Activated naive CD4-positive, alpha-beta T cell treated with anti-CD3 and anti-CD28 coated beads, Interleukin-2, amount 10 ng/mL, durations not matched to agents 7 days and 5 days (primary cell): Measurements from ENCODE around the gene ADRA1B.

Source experiments
- CTCF ChIA-PET: fragments of 350-600 bp; sonication (Branson Sonifier 250); formaldehyde crosslinking; loops from one replicate; lab custom pipeline; 2021; ENCODE audit warnings: antibody characterized with exemption; lab: Charles Lee
- DNase-seq: peaks from one replicate; pipeline ENCODE4 v3.0.0-alpha.2; 2020
- H3K27ac Mint-ChIP-seq: one replicate; pipeline ENCODE4 v1.8.0; 2021; ENCODE audit warnings: mild to moderate bottlenecking, moderate library complexity, mixed read lengths
- H3K27me3 Mint-ChIP-seq: one replicate; pipeline ENCODE4 v1.8.0; 2021; ENCODE audit warnings: mild to moderate bottlenecking, mixed read lengths
- H3K36me3 Mint-ChIP-seq: one replicate; pipeline ENCODE4 v1.8.0; 2021; ENCODE audit warnings: mixed read lengths
- H3K4me1 Mint-ChIP-seq: one replicate; pipeline ENCODE4 v1.8.0; 2021; ENCODE audit warnings: mixed read lengths
- H3K4me3 Mint-ChIP-seq: one replicate; pipeline ENCODE4 v1.8.0; 2021; ENCODE audit warnings: mild to moderate bottlenecking, moderate library complexity, mixed read lengths
- H3K9me3 Mint-ChIP-seq: one replicate; pipeline ENCODE4 v1.8.0; 2021; ENCODE audit warnings: mixed read lengths

The ADRA1B gene

DNA sequence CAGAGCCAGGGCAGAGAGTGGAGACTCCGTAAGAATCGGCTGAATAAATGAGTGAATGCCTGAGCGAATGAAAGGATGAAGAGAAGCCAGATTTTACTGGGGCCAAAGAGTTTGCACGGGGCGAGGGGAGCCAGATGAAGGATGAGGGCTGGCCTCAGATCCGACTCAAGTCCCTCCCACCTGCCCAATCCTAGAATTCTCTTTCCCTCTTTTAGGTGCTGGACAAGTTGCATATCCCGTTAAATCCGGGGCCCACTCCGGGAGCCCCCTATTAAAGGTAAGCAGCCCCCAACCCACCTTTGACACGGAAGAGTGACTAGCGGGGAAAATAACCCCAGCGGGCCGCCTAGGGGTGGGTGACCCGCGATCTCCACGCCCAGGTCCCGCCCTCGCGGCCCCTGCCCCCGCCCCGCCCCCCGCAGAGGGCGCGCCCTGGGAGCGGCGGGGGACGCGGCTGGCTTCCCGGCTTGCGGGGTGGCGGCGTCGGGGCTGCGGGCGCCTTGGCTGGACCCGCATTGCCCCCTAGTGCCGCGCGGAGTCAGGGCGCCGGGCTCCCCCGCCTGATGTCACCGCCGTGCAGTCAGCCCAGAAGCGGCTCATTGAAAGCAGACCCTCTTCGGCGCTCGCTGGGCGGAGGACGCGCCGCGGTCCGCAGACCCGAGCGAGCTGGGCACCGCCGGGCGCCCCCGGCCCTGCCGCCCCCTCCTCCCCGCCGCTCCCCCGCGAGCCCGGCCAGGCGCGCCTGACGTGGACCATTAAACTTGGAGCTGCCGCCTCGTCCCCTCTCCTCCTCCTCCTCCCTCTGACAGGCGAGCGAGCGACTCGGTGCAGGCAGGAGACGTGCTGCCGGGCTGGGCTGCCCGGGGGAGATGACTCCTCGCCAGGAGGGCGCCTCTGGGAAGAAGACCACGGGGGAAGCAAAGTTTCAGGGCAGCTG lies at the start of gene ADRA1B:
Gene ADRA1B, plus strand, starts transcription at position 579 of the 937 bp plus-strand sequence. CDS start 424 bp downstream, outside the sequence.
- Mint-ChIP-seq H3K27ac (no peak within 1 kb of the TSS), H3K36me3 (no peaks in the 10 kb centered on the region), H3K9me3 (no peaks in the 10 kb centered on the region), H3K27me3 (peaks cover 70% of the 10 kb centered on the region), H3K4me3 (peak within 1 kb of the TSS; percentile 32), H3K4me1 (peaks cover 7% of the 10 kb centered on the region)
- DNase-seq: peak; percentile 55
- CTCF ChIA-PET: interaction anchor here (0.7 to 2.1 kb wide), 2 partner anchors 330 to 399 kb away, joined by 3 to 4 read pairs; no protein-coding TSS in a partner anchor

- no peaks in the 10 kb centered on the region for H3K36me3 Mint-ChIP-seq
- H3K27me3 Mint-ChIP-seq: peaks cover 5% of the 10 kb centered on the region
- CTCF ChIA-PET: no interaction called here
- H3K4me3 Mint-ChIP-seq: no peak overlapping the region
- H3K27ac Mint-ChIP-seq: no peak overlapping the region
- no peaks in the 10 kb centered on the region for H3K4me1 Mint-ChIP-seq
- no peak for DNase-seq
- no peaks in the 10 kb centered on the region for H3K9me3 Mint-ChIP-seq
These were observed 42.6 kb upstream of the ADRA1B start for GRCh38 chr5:159873680-159874079.

DNA sequence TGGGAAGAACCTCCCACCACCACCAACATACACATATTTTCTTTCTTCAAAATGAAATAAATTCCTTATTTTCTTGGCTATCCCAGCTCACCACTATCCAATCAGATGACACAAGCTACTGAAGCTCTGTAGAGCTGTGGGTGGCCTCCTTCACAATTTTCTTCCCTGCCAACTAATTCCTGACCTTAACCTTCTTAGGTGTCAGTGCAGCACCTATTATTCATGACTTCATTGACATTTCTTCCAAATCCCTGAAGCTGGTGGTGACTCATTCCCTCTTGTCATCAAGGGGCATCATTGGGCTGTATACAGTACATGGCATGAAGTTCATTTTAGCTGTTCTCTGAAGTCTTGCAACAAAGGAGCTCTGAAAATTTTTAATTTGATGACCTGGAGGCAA lies 42.0 kb upstream of the ADRA1B start:
- Mint-ChIP-seq H3K9me3 (no peaks in the 10 kb centered on the region), H3K4me1 (no peaks in the 10 kb centered on the region), H3K27me3 (peaks cover 11% of the 10 kb centered on the region), H3K4me3 (no peak overlapping the region), H3K27ac (no peak overlapping the region), H3K36me3 (no peaks in the 10 kb centered on the region)
- no peak for DNase-seq
- CTCF ChIA-PET: no interaction called here

DNA sequence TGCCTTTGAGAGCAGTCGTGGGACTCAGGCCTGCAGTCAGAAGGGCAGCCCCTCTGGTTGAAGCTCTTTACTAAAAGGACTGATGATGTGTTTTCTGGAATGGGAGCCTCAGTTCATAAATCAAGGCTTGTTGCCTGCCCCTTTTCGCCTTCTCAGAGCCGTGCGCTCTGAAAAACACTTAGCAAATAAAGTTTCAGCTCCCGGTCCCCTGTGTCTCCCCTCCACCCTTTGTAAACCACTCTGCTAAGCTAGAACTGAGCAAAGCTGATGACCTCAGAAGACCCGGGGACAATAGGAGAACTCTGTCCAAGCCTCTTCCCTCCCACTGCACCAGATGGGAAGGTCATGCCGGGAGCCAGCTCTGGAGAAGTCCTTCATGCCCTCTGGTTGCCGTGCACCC lies 39.3 kb upstream of the ADRA1B start:
- Mint-ChIP-seq H3K4me1 (no peaks in the 10 kb centered on the region), H3K4me3 (no peak overlapping the region), H3K27me3 (peaks cover 13% of the 10 kb centered on the region), H3K9me3 (no peaks in the 10 kb centered on the region), H3K27ac (no peak overlapping the region), H3K36me3 (no peaks in the 10 kb centered on the region)
- no peak for DNase-seq
- CTCF ChIA-PET: no interaction called here

- H3K36me3 Mint-ChIP-seq: no peaks in the 10 kb centered on the region
- H3K27ac Mint-ChIP-seq: no peak overlapping the region
- CTCF ChIA-PET: no interaction called here
- DNase-seq: no peak
- H3K9me3 Mint-ChIP-seq: no peaks in the 10 kb centered on the region
- no peaks in the 10 kb centered on the region for H3K4me1 Mint-ChIP-seq
- peaks cover 13% of the 10 kb centered on the region for H3K27me3 Mint-ChIP-seq
- no peak overlapping the region for H3K4me3 Mint-ChIP-seq
These were observed 38.3 kb upstream of the ADRA1B start for GRCh38 chr5:159877894-159878448.

DNA sequence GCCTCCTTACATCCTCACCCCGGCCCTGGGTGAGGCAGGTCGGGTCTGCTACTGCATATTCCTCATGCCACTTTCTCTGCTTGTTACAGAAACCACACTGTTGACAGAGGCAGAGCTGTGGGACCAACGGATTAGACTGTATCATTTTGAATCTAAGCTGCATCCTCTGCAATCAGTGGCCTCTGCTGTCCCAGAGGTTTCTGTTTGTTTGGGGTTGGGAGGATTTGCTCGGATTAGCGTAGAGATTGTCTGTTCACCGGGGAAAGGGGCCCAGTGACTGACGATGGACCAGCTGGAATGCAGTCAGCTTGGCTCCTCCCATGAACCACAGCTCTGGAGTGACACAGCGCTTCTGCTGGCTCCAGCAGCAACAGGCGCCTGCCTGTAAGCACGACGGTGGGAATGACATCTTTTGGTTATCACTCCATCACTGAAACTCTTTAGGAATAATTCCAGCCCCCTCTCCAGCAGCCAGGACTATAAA lies 37.3 kb upstream of the ADRA1B start:
- Mint-ChIP-seq H3K4me1 (no peaks in the 10 kb centered on the region), H3K36me3 (no peaks in the 10 kb centered on the region), H3K27me3 (peaks cover 13% of the 10 kb centered on the region), H3K27ac (no peak overlapping the region), H3K9me3 (no peaks in the 10 kb centered on the region), H3K4me3 (no peak overlapping the region)
- DNase-seq: no peak
- CTCF ChIA-PET: no interaction called here

- Mint-ChIP-seq H3K4me1 (no peaks in the 10 kb centered on the region), H3K9me3 (no peaks in the 10 kb centered on the region)
- no peak for DNase-seq
These were observed 35.6 kb upstream of the ADRA1B start for GRCh38 chr5:159880676-159881075.

DNA sequence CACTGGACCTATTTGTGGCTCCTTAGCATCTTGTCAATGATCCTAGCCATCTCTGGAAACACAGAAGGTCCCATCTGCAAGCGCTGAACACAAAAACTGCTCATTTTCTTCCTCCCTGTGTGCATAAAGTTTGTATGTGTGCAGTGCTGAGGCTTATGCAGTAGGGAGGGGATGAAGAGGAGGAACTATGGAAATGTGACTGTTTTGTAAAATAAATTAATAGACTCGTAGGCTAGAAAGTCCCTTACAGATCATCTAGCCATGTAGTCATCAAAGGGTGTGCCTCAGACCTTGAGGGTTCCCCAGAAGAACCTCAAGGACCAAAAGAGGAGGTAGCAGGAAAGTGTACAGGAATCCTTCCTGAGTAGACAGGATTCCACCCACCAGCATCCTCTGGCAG lies 34.3 kb upstream of the ADRA1B start:
- H3K4me1 Mint-ChIP-seq: no peaks in the 10 kb centered on the region
- peaks cover 13% of the 10 kb centered on the region for H3K27me3 Mint-ChIP-seq
- H3K27ac Mint-ChIP-seq: no peak overlapping the region
- no peak overlapping the region for H3K4me3 Mint-ChIP-seq
- no peak for DNase-seq
- no peaks in the 10 kb centered on the region for H3K36me3 Mint-ChIP-seq
- CTCF ChIA-PET: no interaction called here
- no peaks in the 10 kb centered on the region for H3K9me3 Mint-ChIP-seq

More at GRCh38 chr5:159880676-159881075, 35.6 kb upstream of the ADRA1B start:
- Mint-ChIP-seq H3K4me3 (no peak overlapping the region), H3K27me3 (peaks cover 13% of the 10 kb centered on the region), H3K36me3 (no peaks in the 10 kb centered on the region), H3K27ac (no peak overlapping the region)
- CTCF ChIA-PET: no interaction called here

DNA sequence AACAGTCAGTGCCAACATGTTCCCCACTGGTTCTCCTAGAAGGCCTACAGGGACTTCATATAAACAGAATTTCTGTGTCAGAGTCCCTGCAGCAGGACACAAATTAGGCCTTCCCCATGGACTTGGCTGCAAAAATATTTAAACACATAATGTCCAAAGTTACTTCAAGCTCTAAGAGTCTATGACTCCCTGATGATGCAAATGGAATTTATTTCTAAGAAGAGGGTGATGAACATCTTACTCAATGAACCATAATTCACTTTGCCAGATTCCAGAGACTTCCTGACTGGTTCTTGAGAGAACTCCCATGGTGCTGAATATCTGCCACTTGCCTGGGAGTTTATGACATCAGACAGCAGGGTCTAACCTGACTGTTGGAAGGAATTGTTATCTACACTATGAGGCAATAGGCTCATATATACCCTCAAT lies 32.7 kb upstream of the ADRA1B start:
- CTCF ChIA-PET: no interaction called here
- DNase-seq: no peak
- Mint-ChIP-seq H3K9me3 (no peaks in the 10 kb centered on the region), H3K27me3 (peaks cover 8% of the 10 kb centered on the region), H3K4me1 (no peaks in the 10 kb centered on the region), H3K27ac (no peak overlapping the region), H3K4me3 (no peak overlapping the region), H3K36me3 (no peaks in the 10 kb centered on the region)

DNA sequence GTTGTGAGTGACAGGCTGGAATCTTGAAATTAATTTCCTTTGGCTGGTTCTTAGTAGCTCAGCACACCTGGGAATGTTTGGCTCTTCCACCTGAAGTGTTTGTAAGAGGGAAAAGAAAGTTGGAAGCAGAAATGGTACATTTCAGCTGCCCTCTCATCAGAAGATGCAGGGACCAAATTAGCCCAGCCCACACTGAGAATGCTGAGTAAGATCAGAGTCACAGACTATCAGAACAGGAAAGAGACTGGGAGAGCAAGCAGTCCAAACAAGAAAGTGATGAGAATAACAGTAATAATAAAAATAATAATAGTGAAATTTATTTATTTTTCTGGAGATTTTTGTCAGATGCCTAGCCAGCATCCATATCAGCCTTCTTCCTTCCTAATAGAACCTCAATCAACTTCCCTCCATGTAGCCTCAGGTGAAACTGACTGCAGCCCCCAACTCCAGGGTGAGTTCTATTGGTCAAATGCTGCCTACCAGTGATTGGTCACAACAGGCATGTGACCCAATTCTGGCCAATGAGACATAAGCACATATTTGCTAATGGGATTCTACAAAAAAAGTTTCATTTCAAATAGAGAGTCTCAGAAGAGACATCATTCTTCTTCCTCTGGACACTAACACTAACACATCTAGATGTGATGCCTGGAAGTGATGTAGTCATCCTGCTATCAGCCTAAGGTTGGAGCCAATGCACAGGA lies 31.2 kb upstream of the ADRA1B start:
- H3K27me3 Mint-ChIP-seq: no peaks in the 10 kb centered on the region
- H3K36me3 Mint-ChIP-seq: no peaks in the 10 kb centered on the region
- CTCF ChIA-PET: no interaction called here
- no peaks in the 10 kb centered on the region for H3K9me3 Mint-ChIP-seq
- no peak overlapping the region for H3K4me3 Mint-ChIP-seq
- H3K27ac Mint-ChIP-seq: no peak overlapping the region
- no peak for DNase-seq
- no peaks in the 10 kb centered on the region for H3K4me1 Mint-ChIP-seq

- CTCF ChIA-PET: no interaction called here
- no peaks in the 10 kb centered on the region for H3K9me3 Mint-ChIP-seq
- DNase-seq: no peak
- no peaks in the 10 kb centered on the region for H3K4me1 Mint-ChIP-seq
- H3K27ac Mint-ChIP-seq: no peak overlapping the region
- H3K27me3 Mint-ChIP-seq: no peaks in the 10 kb centered on the region
- no peaks in the 10 kb centered on the region for H3K36me3 Mint-ChIP-seq
- no peak overlapping the region for H3K4me3 Mint-ChIP-seq
These were observed 30.0 kb upstream of the ADRA1B start for GRCh38 chr5:159886296-159886695.

DNA sequence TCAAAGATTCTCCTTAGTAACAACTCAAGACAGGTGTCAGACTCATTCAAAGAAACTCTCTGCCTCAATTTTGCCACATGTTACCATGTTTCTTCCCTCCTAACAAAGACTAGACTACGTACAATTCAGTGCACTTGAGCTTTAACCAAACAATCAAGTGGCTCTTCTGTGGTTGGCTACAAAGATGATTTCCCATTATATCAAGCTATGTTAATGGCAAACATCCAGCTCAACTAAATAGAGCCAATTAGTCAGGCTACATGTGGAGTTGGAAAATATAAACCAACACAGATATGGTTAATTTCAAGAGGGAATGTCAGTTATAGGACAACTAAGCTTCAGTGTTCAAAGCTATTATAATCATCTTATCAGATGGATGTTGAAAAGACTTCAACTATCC lies 29.2 kb upstream of the ADRA1B start:
- CTCF ChIA-PET: no interaction called here
- Mint-ChIP-seq H3K9me3 (no peaks in the 10 kb centered on the region), H3K27ac (no peak overlapping the region)

GRCh38 chr5:159888860-159889259 lies 27.4 kb upstream of the ADRA1B start:
- DNase-seq: no peak
- H3K36me3 Mint-ChIP-seq: no peaks in the 10 kb centered on the region
- H3K4me3 Mint-ChIP-seq: no peak overlapping the region
- CTCF ChIA-PET: no interaction called here
- no peaks in the 10 kb centered on the region for H3K4me1 Mint-ChIP-seq
- H3K27ac Mint-ChIP-seq: no peak overlapping the region
- no peaks in the 10 kb centered on the region for H3K9me3 Mint-ChIP-seq
- peaks cover 6% of the 10 kb centered on the region for H3K27me3 Mint-ChIP-seq

More for the DNA sequence above, 29.2 kb upstream of the ADRA1B start:
- Mint-ChIP-seq H3K4me3 (no peak overlapping the region), H3K27me3 (no peaks in the 10 kb centered on the region), H3K36me3 (no peaks in the 10 kb centered on the region), H3K4me1 (no peaks in the 10 kb centered on the region)
- no peak for DNase-seq

GRCh38 chr5:159890141-159890540 lies 26.1 kb upstream of the ADRA1B start:
- DNase-seq: no peak
- H3K9me3 Mint-ChIP-seq: no peaks in the 10 kb centered on the region
- CTCF ChIA-PET: no interaction called here
- H3K27me3 Mint-ChIP-seq: peaks cover 9% of the 10 kb centered on the region
- no peaks in the 10 kb centered on the region for H3K4me1 Mint-ChIP-seq
- no peaks in the 10 kb centered on the region for H3K36me3 Mint-ChIP-seq
- no peak overlapping the region for H3K4me3 Mint-ChIP-seq
- H3K27ac Mint-ChIP-seq: no peak overlapping the region
